ENCODE results near the gene CCDC33.

Gene CCDC33

GRCh38 chr15:74311734-74312444 lies 75.8 kb downstream of the CCDC33 start:
- DNase-seq (ENCODE audit: low read depth in 1 of 2, low spot score in 1 of 2), result no peak

DNA sequence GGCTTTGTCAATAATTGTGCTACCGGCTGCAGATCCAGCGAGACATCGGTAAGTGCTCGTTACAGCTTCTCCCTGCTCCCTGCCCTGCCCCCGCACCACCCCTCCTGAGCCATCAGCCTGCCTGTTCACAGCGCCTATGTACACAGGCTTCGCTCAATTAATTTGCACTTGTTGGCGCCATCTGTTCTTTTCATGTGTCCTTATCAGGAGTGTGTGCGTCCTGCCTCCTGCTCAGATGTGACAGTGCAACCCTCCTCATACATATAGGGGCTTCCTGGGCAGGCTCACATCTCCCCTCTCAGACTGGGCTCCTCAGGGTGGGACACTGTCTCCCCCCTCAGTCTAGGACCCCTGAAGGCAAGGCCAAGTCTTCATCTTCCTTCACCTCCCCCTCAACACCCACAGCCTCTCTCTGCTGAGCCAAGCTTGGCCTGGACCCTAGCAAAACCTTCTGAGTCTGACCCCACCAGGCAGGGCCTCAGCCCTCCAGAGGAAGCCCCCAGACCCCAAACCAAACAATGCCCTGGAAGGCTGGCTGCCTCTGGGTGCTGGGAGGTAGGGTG lies 76.4 kb downstream of the CCDC33 start:
- DNase-seq (ENCODE audit: low read depth in 1 of 2, low spot score in 1 of 2), result no peak

DNA sequence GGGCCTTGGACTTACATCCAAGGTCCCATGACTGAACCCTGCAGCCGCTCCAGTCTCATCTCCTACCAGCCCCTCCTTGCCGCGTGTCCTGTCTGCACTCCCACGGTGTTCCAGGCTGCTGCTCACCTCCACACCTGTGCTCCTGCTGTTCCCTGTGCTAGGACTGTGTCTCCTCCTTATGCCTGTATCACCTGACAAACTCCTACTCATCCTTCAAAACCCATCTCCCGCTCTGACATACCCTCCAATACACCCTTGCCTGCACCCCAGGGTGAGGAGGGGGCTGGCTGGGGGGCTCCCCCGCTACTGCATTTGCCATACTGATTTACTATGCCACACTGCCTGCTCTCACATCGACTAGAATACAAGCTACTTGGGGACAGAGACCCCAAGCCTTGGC lies 77.8 kb downstream of the CCDC33 start:
- no peak for DNase-seq (ENCODE audit: low read depth in 1 of 2, low spot score in 1 of 2)

DNA sequence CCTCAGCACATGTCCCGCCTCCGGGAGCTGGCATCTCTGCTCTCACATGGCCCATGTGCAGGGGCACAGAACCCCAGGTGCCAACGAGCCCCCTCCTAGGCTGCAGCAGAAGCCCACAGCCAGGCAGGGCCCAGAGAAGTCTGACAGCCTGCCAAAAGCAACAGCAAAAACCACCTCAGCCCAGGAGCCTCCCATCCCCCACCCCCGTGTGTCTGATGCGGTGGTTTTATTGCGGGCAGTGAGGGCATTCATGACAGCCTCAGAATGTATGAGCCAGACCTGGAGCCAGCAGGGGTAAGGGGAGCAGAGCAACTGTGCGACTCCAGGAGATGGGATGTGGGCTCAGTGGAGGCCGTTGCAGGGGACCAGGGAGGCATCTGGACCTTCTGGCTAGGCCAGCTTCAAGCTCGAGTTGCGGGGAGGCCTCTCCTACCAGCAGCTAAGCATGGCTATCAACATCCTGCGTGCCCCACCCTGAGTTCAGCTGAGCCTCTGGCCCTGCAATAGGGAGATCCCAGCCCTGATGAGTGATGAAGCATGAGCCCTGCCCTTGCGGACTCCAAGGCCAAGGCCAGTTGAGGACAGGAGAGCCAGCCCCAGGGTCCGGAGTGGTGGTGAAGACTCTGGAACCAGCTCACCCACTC lies 78.8 kb downstream of the CCDC33 start:
- DNase-seq (ENCODE audit: low read depth in 1 of 2, low spot score in 1 of 2), result no peak

DNA sequence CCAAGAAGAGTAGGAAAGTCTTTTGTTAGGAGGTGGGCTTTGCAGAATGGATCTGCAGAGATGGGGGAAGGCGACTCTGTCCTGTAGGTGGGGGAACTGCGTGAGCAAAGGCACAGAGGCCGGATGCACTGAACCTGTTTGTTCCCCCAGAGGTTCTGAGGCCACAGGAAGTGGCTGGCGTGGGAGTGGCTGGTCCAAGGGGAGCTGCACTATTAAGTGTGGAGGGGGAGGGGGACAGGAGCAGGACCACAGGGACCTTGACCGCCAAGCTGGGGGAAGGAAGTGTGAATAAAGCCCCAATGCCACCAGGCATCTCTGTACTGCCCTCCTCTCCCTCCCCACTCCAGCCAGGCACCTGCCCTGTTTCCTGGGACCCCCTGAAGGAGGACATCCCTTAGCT lies 79.5 kb downstream of the CCDC33 start:
- no peak for DNase-seq (ENCODE audit: low read depth in 1 of 2, low spot score in 1 of 2)

DNA sequence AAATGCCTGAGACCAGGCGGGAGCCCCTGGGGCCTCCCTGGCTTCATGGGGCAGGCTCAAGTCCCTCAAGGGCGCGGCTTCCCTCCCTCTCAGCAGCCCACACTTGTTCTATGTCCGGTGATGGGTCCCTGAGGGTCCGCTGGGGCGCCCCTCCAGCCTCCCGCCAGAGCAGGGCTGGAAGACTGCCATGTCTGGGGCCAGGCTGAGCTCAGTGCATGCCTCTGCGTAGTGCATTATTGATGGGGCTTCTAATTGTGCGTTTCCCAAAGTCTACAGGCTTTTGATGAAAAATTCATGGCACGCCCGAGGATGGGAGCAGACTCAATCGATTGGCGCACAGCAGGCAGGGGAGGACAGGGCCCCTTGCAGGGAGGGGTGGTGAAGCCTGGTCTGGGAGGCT lies 80.0 kb downstream of the CCDC33 start:
- no peak for DNase-seq (ENCODE audit: low read depth in 1 of 2, low spot score in 1 of 2)

GRCh38 chr15:74317820-74318375 lies 81.8 kb downstream of the CCDC33 start:
- DNase-seq (ENCODE audit: low read depth in 1 of 2, low spot score in 1 of 2), result no peak

DNA sequence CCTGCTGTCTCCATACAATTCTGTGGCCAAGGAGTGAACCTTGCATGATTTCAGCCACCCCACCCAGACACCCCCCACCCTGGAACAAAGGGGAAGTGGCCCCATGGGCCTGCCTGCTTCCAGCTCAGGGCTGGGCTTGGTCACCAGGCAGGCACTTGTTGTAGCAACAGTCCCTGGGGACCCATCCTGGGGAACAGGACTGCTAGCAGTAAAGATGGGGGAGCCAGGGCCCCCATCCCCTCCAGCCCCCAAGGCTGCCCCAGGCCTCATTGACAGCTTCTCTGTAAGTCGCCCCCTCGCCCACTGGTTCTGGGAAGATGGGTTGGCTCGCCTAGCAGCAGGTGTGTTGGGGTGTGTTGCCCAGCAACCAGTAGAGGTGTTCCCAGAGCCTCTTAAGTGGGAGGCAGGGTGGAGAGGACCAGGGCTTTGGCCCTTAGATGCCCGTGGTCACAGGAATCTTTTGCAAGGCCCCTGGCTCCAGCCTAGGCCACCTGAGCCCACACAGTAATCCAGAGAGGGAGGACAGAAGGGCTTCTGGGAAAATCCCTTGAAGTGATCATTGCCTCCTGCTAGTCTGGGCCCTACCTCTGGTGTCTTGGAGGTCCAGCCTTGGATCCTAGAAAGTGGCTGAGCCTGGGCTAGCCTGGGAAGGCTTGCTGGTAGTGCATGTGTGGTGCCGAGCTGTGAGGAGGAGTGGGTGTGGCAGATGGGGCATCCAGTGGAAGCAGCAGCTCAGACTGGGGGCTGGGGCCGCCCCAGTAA lies 82.4 kb downstream of the CCDC33 start:
- no peak for DNase-seq (ENCODE audit: low read depth in 1 of 2, low spot score in 1 of 2)

DNA sequence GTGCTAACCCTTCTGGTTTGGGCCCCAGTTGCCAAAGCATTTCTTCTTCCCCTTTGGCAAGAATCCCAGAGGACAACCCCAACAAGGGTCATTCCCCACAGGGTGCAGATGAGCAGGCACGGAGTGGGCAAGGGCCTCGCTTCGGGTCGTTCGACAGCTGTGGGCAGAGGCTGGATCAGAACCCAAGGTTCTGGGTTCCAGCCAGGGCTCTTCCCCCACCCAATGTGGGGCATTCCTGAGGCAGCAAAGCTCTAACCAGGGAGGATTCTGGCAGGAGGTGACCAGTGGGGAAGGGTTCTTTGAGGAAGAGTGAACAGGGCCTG lies 83.0 kb downstream of the CCDC33 start:
- DNase-seq (ENCODE audit: low read depth in 1 of 2, low spot score in 1 of 2), result no peak

DNA sequence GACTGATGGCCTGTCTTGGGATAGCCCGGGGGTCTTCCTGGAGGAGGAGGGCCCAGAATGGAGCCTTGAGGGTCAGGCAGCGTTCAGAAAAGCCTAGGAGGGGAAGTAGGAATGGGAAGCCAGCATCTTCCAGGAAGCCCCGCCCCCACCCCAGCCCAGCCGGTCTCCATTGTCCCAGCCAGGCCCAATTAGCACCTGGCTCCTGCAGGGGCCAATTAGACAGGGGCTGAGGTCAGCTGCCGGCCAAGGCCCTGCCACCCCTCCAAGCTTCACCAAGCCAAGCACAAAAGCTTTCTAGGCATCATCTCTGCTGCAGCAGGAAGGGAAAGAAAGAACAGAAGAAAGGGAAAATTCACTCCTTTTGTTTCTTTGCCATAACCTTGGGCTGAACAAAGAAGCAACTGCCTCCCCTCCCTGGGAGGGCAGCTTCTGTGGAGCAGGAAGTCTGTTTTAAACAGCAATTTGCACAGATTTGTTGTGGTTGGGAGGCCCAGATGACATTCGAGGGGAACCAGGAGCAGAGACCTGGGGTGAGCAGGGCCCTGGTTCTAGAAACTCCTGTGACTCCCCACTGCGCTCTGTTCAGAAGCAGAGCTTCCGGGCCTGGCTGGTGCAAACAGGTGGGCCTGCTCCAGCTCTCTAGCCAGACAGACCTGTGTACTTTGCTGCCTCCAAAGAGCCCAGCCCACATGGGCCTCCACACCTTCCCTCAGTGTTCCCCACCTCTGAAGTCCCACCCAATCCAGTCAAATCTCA lies 83.6 kb downstream of the CCDC33 start:
- DNase-seq (ENCODE audit: low read depth in 1 of 2, low spot score in 1 of 2), result no peak

GRCh38 chr15:74320352-74321247 lies 84.5 kb downstream of the CCDC33 start:
- DNase-seq (ENCODE audit: low read depth in 1 of 2, low spot score in 1 of 2), result no peak

DNA sequence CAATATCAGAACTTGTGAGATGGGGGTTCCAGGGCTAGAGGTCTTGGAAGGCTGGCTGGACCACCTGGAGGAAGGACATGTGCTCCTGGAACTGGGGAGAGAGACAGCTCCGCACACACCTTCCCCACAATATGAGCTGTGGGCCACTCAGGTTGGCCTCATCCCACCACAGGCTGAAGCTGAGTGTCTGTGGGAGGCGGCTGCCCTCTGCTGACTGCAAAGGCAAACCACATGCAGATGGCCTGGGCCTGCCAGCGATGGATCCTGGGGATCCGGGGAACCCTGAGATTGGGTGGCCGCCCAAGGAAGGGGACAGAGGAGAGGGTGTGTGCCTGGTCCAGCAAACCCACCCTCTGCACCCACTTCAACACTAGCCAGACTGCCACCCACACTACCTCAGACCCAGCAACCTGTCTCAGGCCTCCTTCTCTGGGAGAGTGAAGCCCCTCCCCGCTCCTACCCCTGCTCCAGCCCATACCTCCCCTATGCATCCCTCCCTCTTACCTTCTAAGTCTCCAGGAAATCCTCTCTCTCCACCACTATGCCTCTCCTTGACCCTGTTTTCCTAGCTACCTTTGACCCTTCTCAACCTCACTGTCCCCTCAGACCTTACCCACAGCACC lies 86.5 kb downstream of the CCDC33 start:
- DNase-seq (ENCODE audit: low read depth in 1 of 2, low spot score in 1 of 2), result peak; percentile 10 to 36

DNA sequence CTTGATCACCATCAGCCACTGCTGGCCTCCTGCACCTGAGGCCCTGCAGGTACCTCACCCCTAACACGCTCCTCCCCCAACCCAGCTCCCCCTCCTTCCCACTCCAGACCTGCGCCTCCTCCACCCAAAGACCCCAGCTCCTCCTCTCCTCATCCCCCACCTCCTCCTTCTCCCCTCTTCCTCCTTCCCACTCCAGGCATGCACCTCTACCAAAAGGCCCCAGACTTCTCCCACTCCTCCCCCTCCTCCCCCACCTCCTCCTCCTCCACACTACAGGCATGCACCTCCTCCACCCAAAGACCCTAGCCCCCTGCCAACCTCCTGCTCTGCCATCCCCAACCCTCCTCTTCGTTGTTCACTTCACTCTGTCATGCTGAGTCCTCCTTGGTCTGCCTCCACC lies 88.6 kb downstream of the CCDC33 start:
- DNase-seq (ENCODE audit: low read depth in 1 of 2, low spot score in 1 of 2), result no peak

GRCh38 chr15:74326746-74327145 lies 90.6 kb downstream of the CCDC33 start:
- no peak for DNase-seq (ENCODE audit: low read depth in 1 of 2, low spot score in 1 of 2)

DNA sequence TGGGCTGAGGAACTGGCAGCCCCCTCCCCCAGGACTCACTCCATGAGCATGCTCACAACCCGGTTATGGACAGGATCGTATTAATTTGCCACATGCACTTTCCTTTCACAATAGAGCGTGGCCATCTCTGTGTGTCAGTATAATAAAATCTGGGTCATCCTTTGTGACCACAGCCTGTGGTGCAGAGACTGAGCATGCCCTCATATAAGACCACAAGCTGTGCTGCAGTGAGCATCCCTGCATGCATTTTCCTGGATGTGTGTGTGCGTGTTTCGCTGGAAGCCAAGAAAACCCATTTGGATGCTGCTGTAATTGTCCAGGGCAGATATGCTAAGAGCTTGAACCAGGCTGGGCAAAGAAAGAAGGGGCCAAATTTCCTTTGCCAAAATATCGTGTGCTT lies 91.6 kb downstream of the CCDC33 start:
- DNase-seq (ENCODE audit: low read depth in 1 of 2, low spot score in 1 of 2), result no peak

DNA sequence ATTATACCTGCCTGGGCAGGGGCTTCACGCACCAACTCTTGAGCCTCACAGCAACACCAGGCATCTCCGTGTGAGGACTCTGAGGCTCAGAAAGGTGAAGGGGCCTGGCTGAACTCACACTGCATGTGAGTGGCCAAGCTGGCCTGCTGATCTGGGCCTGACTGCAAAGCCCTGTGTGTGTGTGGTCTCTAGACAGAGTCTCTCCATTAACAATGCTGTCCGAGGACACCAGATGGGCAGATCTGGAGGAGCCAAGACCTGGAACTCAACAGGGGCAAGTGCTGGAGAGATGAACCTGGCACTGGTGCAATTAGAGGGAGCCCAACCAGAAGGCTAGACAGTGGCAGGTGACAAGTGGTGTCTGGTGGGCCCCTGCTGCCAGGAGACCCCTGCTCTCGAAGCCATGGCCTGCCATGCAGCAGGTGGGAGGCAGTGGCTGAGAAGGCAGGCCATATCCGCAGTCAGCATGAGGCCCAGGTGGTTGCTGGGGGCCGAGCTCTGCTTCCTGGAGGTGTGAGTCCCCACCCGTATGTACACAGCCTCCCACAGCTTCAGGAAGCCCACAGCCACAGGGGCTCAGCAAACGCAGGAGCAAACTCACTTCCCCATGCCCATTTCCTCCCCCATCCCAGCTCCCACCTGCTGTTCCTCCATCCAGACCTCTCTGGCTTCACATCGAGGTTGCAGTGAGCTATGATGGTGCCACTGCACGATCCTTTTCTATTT lies 92.4 kb downstream of the CCDC33 start:
- no peak for DNase-seq (ENCODE audit: low read depth in 1 of 2, low spot score in 1 of 2)

DNA sequence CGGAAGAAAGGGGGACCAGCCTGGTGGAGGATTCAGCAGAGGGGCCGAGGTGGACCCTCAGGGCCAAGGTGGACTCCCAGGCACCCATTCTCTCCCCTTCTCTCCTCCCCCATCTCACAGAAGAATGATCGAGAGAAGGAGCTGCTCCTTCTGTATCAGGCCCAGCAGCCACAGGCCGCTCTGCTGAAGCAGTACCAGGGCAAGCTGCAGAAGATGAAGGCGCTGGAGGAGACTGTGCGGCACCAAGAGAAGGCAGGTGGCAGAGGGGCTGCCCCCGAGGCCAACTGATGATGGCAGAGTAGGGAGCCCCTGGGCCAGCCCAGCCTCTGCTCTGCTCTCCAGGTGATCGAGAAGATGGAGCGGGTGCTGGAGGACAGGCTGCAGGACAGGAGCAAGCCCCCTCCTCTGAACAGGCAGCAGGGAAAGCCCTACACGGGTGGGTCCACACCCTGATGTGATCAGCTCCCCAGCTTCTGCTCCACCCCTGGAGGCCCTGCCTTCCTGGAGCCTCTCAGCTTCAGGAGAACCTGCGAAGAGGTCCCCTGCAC lies 94.8 kb downstream of the CCDC33 start:
- no peak for DNase-seq (ENCODE audit: low read depth in 1 of 2, low spot score in 1 of 2)

GRCh38 chr15:74332011-74332410 lies 95.9 kb downstream of the CCDC33 start:
- DNase-seq (ENCODE audit: low read depth in 1 of 2, low spot score in 1 of 2), result no peak

GRCh38 chr15:74332611-74333010 lies 96.5 kb downstream of the CCDC33 start:
- DNase-seq (ENCODE audit: low read depth in 1 of 2, low spot score in 1 of 2), result no peak
